SH-SY5Y (cell line): ENCODE measurements around the gene KPNA2.

Experiments used
- GATA2 ChIP-seq: IDR thresholded peaks from 2 replicates; pipeline ENCODE4 v1.6.1; 2011; ENCODE audit warnings: mild to moderate bottlenecking, low read depth, low read length
- GATA3 ChIP-seq: IDR thresholded peaks from 2 replicates; pipeline ENCODE4 v1.6.1; 2011; ENCODE audit warnings: low read depth, mild to moderate bottlenecking, low read length, moderate library complexity

DNA sequence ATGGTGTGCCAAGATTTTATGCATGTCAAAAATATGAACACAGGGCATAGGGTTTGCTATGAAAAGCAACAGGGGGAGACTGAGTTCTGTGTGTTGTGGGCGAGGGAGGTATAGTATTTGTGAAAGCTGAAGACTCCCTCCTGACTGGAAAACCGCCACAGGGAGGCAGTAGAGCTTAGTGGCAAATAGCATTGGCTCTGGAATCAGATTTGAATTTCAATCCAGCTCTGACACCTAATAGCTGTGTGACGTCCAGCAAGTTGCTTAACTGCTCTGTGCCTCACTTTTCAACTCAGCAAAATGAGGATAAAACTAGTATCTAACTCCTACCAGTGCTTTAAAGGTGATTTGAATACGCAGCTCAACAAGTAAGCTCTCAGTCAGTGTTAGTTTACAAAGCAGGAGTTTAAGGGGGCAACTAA is 22.0 kb downstream of the KPNA2 start:
- TF ChIP-seq GATA3 (no peak), GATA2 (no peak)
